ACHN (cell line): Measurements from ENCODE around the gene FBXL16.

ENCODE experiments used
- DNase-seq: peaks from one replicate; pipeline ENCODE4 v3.0.0-alpha.2; 2015
- in situ Hi-C: cut with HindIII; loops from 2 replicates; pipeline ENCODE4 v1.10.0; 2017; ENCODE audit warnings: low sequenced_read_pairs, low pct_ligation_motif_present, low pct_unique_long_range_greater_than_20kb

FBXL16 gene

GRCh38 chr16:659618-660017 is 46.0 kb downstream of the FBXL16 start:
- in situ Hi-C loops: no loop called here
- DNase-seq: no peak

GRCh38 chr16:658679-659571 is 46.7 kb downstream of the FBXL16 start:
- in situ Hi-C loops: no loop called here
- no peak for DNase-seq

DNA sequence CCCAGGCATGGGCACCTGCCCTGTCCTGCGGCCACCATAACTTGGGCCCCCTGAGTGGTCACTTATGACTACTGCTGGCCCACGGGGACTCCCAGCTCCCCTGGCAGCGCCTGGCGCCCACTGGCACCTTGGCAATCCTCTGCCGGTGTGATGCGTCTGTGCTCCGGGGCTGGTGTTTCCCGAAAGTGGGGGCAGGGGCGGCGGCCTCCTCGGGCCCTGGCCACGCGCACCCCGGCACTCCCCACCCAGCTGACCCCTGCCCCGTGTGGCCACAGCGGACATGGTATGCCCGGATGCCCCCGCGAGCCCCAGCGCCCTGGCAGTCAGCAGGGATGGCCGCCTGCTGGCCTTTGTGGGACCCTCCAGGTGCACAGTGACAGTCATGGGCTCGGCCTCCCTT is 48.1 kb downstream of the FBXL16 start:
- no peak for DNase-seq
- in situ Hi-C loops: no loop called here

DNA sequence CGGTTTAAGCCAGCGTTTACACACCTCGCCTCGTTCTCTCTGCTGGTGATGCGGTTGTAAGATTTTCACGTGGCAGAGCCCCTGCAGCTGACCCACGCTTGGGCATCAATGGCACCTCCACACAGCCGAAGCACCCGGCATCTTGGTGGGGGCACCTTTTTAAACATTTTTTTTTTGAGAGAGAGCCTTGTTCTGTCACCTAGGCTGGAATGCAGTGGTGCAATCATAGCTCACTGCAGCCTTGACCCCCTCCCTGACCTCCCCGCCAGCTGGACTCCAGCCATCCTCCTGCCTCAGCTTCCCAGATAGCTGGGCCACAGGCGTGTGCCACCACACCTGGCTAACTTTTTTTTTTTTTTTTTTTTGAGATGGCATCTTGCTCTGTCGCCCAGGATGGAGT is 51.6 kb downstream of the FBXL16 start:
- in situ Hi-C loops: no loop called here
- DNase-seq: no peak

- no peak for DNase-seq
- in situ Hi-C loops: no loop called here
Observed at GRCh38 chr16:652454-653305, 52.9 kb downstream of the FBXL16 start.

DNA sequence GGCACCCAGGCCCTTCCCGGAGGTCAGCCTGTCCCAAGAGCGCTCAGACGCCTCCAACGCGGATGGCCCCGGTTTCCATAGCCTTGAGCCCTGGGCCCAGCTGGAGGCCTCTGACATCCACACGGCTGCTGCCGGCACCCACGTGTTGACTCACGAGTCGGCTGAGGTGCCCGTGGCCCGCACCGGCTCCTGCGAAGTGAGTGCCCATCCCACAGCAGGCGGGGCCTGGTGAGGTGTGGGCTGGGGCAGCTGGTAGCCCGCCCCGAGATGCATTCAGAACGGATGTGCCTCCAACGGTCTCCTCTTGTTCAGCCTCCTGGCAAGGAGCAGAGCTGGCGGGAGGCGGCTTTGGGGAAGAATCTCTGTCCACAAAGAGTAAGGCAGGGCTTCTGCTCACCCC is 53.8 kb downstream of the FBXL16 start:
- DNase-seq: no peak
- in situ Hi-C loops: no loop called here

DNA sequence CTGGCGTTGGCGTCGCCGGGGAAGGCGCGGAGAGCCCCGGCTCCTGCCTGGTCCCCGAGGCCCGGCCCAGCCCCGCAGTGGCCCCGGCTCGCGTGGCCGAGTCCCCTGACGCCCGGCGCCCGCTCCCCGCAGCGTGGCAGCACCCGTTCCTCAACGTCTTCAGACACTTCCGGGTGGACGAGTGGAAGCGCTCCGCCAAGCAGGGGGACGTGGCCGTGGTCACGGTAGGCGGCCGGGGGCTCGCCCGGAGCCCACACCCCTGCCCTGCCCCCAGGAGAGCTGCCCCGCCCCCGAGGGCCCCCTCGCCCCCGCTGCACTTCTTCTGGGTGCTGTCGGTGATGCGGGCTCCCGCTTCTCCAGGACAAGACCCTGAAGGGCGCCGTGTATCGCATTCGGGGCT is 56.0 kb downstream of the FBXL16 start:
- in situ Hi-C loops: no loop called here
- peak; percentile 33 for DNase-seq

DNA sequence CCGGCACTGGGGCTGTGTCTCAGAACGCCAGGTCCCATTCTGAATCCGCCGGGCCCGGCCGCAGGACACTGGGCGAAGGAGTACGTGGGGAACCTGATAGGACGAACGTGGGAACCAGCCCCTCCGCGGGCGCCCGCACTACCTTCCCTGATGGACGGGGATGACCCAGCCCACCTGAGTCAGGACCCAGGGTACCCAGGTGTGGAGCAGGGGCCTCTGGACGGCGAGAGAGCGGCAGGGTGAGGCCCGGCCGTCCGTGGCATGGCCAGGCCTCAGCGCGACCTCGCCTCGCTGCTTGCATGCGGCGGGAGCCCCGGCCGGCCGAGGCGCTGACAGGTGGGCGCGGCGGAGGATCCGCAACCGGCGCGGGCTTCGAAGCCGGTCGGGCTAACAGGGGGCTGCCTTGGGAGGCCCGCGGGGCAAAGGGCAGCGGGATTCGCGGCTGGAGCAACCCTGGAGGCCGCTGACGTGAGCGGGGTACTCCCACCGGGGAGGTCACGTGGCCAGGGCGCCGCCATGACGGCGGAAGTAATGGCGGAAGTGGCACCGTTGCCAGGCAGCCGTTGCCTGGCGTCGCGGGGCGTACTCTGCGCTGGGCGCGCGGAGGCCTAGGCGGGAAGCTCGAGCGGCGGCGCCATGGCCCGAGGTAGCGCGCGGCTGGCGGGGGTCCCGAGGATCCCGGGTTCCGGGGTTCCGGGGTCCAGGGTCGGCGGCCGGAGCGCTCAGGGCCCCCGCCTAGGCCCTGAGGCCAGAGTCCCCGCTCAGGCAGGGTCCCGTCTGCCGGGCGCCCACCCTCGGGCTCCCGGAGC is 56.6 kb downstream of the FBXL16 start, which contains the start of gene WDR90:
WDR90 (plus strand) TSS at position 585 of the 809 bp plus-strand sequence; CDS start at position 637, 52 bp downstream.
- DNase-seq: peak; percentile 95
- in situ Hi-C loops: no loop called here

- in situ Hi-C loops: no loop called here
- peak; percentile 29 for DNase-seq
Observed at GRCh38 chr16:648071-648780, 57.4 kb downstream of the FBXL16 start.

- no peak for DNase-seq
- in situ Hi-C loops: no loop called here
Observed at GRCh38 chr16:647173-647902, 58.3 kb downstream of the FBXL16 start.

DNA sequence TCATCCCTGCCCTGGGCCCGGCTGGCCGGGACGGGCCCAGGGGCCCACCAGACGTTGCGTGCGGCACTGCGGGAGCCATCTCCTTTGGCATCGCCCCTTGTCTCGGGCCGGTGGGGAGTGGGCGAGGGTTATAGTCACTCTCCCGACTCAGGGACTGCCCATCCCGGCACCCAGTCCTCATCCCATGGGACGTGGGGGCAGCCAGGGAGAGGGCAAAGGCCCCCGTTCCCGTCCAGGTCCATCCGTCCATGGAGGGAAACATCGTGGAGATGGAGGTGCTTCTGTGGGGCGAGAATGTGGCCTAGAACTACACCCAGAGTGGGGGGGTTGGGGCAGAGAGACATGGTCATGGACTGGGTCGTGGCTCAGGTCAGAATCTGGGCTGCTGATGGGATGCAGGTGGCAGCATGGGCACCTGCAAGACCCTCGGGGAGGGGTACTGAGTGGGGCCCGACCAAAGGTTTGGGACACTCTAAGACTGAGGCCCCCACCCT is 58.9 kb downstream of the FBXL16 start:
- in situ Hi-C loops: no loop called here
- DNase-seq: no peak

- in situ Hi-C loops: no loop called here
Observed at GRCh38 chr16:645852-646678, 59.5 kb downstream of the FBXL16 start.

DNA sequence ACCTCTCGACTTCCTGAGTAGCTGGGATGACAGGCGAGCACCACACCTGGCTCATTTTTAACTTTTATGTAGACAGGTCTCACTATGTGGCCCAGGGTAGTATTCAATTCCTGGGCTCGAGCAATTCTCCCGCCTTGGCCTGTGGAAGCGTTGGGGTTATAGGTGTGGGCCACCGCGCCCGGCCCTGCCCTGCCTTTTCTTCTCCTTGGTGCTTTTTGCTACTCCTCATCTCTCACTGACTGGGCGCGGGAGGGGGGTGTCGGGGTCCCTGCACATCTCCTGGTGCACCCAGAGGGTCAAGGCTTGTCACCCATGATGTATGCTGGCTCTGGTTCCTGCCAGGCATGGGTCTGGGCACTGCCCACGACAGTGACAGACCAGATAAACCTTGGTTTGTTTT is 61.0 kb downstream of the FBXL16 start:
- DNase-seq: no peak
- in situ Hi-C loops: no loop called here

More at GRCh38 chr16:645852-646678, 59.5 kb downstream of the FBXL16 start:
- no peak for DNase-seq

DNA sequence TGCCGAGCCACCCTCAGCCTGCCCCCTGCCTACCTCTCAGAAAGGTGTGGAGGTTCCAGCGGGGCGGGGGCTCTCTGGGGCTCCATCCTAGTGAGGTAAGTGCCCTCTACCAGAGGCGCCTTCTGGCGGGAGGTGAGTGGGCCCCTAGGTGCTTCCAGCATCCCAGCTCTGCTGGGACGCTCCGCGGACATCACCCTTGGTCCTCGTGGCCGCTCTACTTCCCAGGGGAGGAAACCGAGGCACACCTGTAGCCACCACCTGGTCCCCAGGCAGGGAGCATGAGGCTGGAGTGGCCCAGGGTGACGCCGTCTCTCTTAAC is 62.6 kb downstream of the FBXL16 start:
- no peak for DNase-seq
- in situ Hi-C loops: no loop called here
